Effector memory CD4-positive, alpha-beta T cell (primary cell): ENCODE data around the gene ANK3.

Experiments
- DNase-seq, 3 donors: peaks; one replicate each; pipeline ENCODE4 v3.0.0-alpha.2; 2020
- H3K27ac ChIP-seq: 2 replicates; pipeline ENCODE4 v1.7.0; 2013; ENCODE audit warnings: mild to moderate bottlenecking, low read length, moderate library complexity; ENCODE audit not compliant: insufficient read depth, poor library complexity, severe bottlenecking
- H3K27me3 ChIP-seq: replicated peaks from 2 replicates; pipeline ENCODE4 v1.7.0; 2013; ENCODE audit warnings: mild to moderate bottlenecking, low read length; ENCODE audit not compliant: insufficient read depth, control insufficient read depth, poor library complexity, severe bottlenecking
- H3K36me3 ChIP-seq: 2 replicates; pipeline ENCODE4 v1.7.0; 2013; ENCODE audit warnings: mild to moderate bottlenecking, low read length, moderate library complexity; ENCODE audit not compliant: control insufficient read depth, insufficient read depth
- H3K4me1 ChIP-seq: 2 replicates; pipeline ENCODE4 v1.7.0; 2013; ENCODE audit warnings: low read length, mild to moderate bottlenecking; ENCODE audit not compliant: control insufficient read depth, insufficient read depth, poor library complexity, severe bottlenecking
- H3K4me3 ChIP-seq: 2 replicates; pipeline ENCODE4 v1.7.0; 2013; ENCODE audit warnings: low read length, low read depth, mild to moderate bottlenecking; ENCODE audit not compliant: insufficient read depth, poor library complexity, severe bottlenecking
- H3K9me3 ChIP-seq: 2 replicates; pipeline ENCODE4 v1.7.0; 2013; ENCODE audit warnings: mild to moderate bottlenecking, low read length, moderate library complexity; ENCODE audit not compliant: control insufficient read depth

ANK3 gene

GRCh38 chr10:60230892-60231291, 158.8 kb downstream of the ANK3 start:
- H3K9me3 ChIP-seq = no peaks in the 10 kb centered on the region
- H3K36me3 ChIP-seq = no peaks in the 10 kb centered on the region
- no peaks in the 10 kb centered on the region for H3K27me3 ChIP-seq
- H3K27ac ChIP-seq = no peak overlapping the region
- DNase-seq = no peak
- no peak overlapping the region for H3K4me3 ChIP-seq
- no peaks in the 10 kb centered on the region for H3K4me1 ChIP-seq

- no peak for DNase-seq
- no peak overlapping the region for H3K4me3 ChIP-seq
- H3K9me3 ChIP-seq = no peaks in the 10 kb centered on the region
- no peaks in the 10 kb centered on the region for H3K27me3 ChIP-seq
- H3K4me1 ChIP-seq = no peaks in the 10 kb centered on the region
- no peaks in the 10 kb centered on the region for H3K36me3 ChIP-seq
- no peak overlapping the region for H3K27ac ChIP-seq
Observed at GRCh38 chr10:60224066-60224705, 165.5 kb downstream of the ANK3 start.

- no peak for DNase-seq
- no peaks in the 10 kb centered on the region for H3K27me3 ChIP-seq
- H3K9me3 ChIP-seq = no peaks in the 10 kb centered on the region
- no peaks in the 10 kb centered on the region for H3K4me1 ChIP-seq
- no peak overlapping the region for H3K27ac ChIP-seq
- H3K4me3 ChIP-seq = no peak overlapping the region
- no peaks in the 10 kb centered on the region for H3K36me3 ChIP-seq
Observed at GRCh38 chr10:60222047-60222446, 167.6 kb downstream of the ANK3 start.

- Histone ChIP-seq H3K4me3 (no peak overlapping the region), H3K4me1 (peaks cover 4% of the 10 kb centered on the region), H3K27me3 (no peaks in the 10 kb centered on the region), H3K36me3 (peaks cover 3% of the 10 kb centered on the region), H3K9me3 (peaks cover 4% of the 10 kb centered on the region), H3K27ac (no peak overlapping the region)
- DNase-seq = no peak
Observed at GRCh38 chr10:60212195-60212594, 177.5 kb downstream of the ANK3 start.

GRCh38 chr10:60209874-60210570, 179.7 kb downstream of the ANK3 start:
- no peak for DNase-seq
- Histone ChIP-seq H3K27ac (no peak overlapping the region), H3K4me3 (no peak overlapping the region), H3K4me1 (peaks cover 4% of the 10 kb centered on the region), H3K27me3 (no peaks in the 10 kb centered on the region), H3K36me3 (peaks cover 8% of the 10 kb centered on the region), H3K9me3 (peaks cover 4% of the 10 kb centered on the region)

GRCh38 chr10:60208676-60209269, 180.9 kb downstream of the ANK3 start:
- DNase-seq = no peak

GRCh38 chr10:60207894-60208293, 181.8 kb downstream of the ANK3 start:
- Histone ChIP-seq H3K27ac (no peak overlapping the region), H3K27me3 (no peaks in the 10 kb centered on the region), H3K4me1 (peaks cover 4% of the 10 kb centered on the region), H3K36me3 (peaks cover 8% of the 10 kb centered on the region), H3K4me3 (no peak overlapping the region), H3K9me3 (peaks cover 4% of the 10 kb centered on the region)
- DNase-seq = no peak

More at GRCh38 chr10:60208676-60209269, 180.9 kb downstream of the ANK3 start:
- Histone ChIP-seq H3K4me1 (peaks cover 4% of the 10 kb centered on the region), H3K27me3 (no peaks in the 10 kb centered on the region), H3K4me3 (no peak overlapping the region), H3K36me3 (peaks cover 8% of the 10 kb centered on the region), H3K27ac (no peak overlapping the region), H3K9me3 (peaks cover 4% of the 10 kb centered on the region)

- DNase-seq = no peak
- no peaks in the 10 kb centered on the region for H3K27me3 ChIP-seq
- H3K9me3 ChIP-seq = no peaks in the 10 kb centered on the region
- H3K27ac ChIP-seq = no peak overlapping the region
- H3K4me1 ChIP-seq = peaks cover 4% of the 10 kb centered on the region
- peaks cover 9% of the 10 kb centered on the region for H3K36me3 ChIP-seq
- no peak overlapping the region for H3K4me3 ChIP-seq
Observed at GRCh38 chr10:60206735-60207134, 182.9 kb downstream of the ANK3 start.

- no peaks in the 10 kb centered on the region for H3K27me3 ChIP-seq
- no peak overlapping the region for H3K4me3 ChIP-seq
- H3K4me1 ChIP-seq = peaks cover 4% of the 10 kb centered on the region
- no peak for DNase-seq
- H3K36me3 ChIP-seq = peaks cover 9% of the 10 kb centered on the region
- H3K27ac ChIP-seq = no peak overlapping the region
- H3K9me3 ChIP-seq = no peaks in the 10 kb centered on the region
Observed at GRCh38 chr10:60205741-60206140, 183.9 kb downstream of the ANK3 start.

GRCh38 chr10:60203993-60204618, 185.6 kb downstream of the ANK3 start:
- Histone ChIP-seq H3K27ac (no peak overlapping the region), H3K36me3 (peaks cover 16% of the 10 kb centered on the region), H3K4me3 (no peak overlapping the region), H3K27me3 (no peaks in the 10 kb centered on the region), H3K9me3 (no peaks in the 10 kb centered on the region), H3K4me1 (no peaks in the 10 kb centered on the region)
- DNase-seq = no peak
